Ascending aorta (tissue), 2 donors: ENCODE results near the gene CPXM1. TPM values are rescaled to one million over a fixed set of nuclear protein-coding genes. Genes with fewer than 3 reads are reported as not detected.
A peak's percentile ranks its signal among the peaks of the same experiment; 100 is the strongest.
"Not testable (repeated sequence)": the region's sequence is repeated elsewhere in the genome, so short reads cannot be mapped to it uniquely, and the experiment has no call there.

Source experiments
- DNase-seq, 2 donors: peaks; one replicate each; pipeline ENCODE4 v3.0.0-alpha.2; 2019; ENCODE audit warnings: low spot score in 2 of 2
- H3K27ac ChIP-seq, 2 donors: fragments of 200-600 bp; sonication (generic); one replicate each; pipeline ENCODE4 v1.5.1; 2016 to 2017; ENCODE audit warnings: mild to moderate bottlenecking in 1 of 2
- H3K27me3 ChIP-seq: fragments of 200-600 bp; sonication (generic); one replicate; pipeline ENCODE4 v1.5.1; 2017
- H3K36me3 ChIP-seq, 2 donors: fragments of 200-600 bp; sonication (generic); one replicate each; pipeline ENCODE4 v1.5.1; 2016
- H3K4me1 ChIP-seq, 2 donors: fragments of 200-600 bp; sonication (generic); one replicate each; pipeline ENCODE4 v1.5.1; 2016 to 2017; ENCODE audit warnings: mild to moderate bottlenecking in 1 of 2
- H3K4me3 ChIP-seq, 2 donors: fragments of 200-600 bp; sonication (generic); one replicate each; pipeline ENCODE4 v1.5.1; 2016 to 2017; ENCODE audit warnings: mild to moderate bottlenecking in 1 of 2
- H3K9me3 ChIP-seq, 2 donors: fragments of 200-600 bp; sonication (generic); one replicate each; pipeline ENCODE4 v1.5.1; 2016
- intact Hi-C: fragments of 100-400 bp; cut with DNase I; formaldehyde crosslinking; loops from one replicate; pipeline ENCODE4 v1.15.1; 2023
- total RNA-seq: library from RNA; depleted of rRNA; stranded (reverse); fragments of >200 nt; gene quantifications from one replicate; pipeline ENCODE4 v1.1.0, GENCODE V29; 2016
- TF ChIP-seq, protein P1 (sequence below), 3 experiments: fragments of 200-600 bp in 2 of 3; fragments of 450-650 bp in 1 of 3; sonication (generic) in 2 of 3; IDR thresholded peaks; one replicate each; pipeline ENCODE4 v1.5.1; 2016 to 2019; ENCODE audit warnings: antibody characterized with exemption in 3 of 3, mild to moderate bottlenecking in 1 of 3, moderate library complexity in 1 of 3

Gene CPXM1
- total RNA-seq, 1 donor from 2014 or later, result not detected

DNA sequence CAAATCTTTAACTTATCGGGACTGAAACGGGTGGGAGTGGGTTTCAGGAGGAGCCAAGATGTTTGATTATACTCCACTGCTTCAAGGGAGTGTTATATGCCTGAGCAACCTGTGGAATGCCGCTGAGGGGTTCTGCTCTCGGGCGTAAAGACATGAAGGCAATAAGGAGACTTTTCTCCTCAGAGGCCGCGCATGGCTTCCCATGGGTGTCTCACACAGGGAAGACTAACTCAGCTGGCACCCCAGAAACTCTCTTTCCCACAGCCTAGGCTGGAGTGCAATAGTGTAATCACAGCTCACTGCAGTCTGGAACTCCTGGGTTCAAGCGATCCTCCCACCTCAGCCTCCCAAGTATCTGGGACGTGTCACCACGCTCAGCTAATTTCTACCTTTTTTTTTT, 9.3 kb upstream of the CPXM1 start:
- DNase-seq, result no peak
- Histone ChIP-seq H3K4me3 (no peak overlapping the region), H3K4me1 (no peaks in the 10 kb centered on the region), H3K27me3 (peaks cover 6% of the 10 kb centered on the region), H3K36me3 (no peaks in the 10 kb centered on the region), H3K9me3 (peaks cover 0 to 13% of the 10 kb centered on the region in 2 donors), H3K27ac (no peak overlapping the region)
- intact Hi-C loops, result no loop called here
- TF ChIP-seq, protein P1, sequence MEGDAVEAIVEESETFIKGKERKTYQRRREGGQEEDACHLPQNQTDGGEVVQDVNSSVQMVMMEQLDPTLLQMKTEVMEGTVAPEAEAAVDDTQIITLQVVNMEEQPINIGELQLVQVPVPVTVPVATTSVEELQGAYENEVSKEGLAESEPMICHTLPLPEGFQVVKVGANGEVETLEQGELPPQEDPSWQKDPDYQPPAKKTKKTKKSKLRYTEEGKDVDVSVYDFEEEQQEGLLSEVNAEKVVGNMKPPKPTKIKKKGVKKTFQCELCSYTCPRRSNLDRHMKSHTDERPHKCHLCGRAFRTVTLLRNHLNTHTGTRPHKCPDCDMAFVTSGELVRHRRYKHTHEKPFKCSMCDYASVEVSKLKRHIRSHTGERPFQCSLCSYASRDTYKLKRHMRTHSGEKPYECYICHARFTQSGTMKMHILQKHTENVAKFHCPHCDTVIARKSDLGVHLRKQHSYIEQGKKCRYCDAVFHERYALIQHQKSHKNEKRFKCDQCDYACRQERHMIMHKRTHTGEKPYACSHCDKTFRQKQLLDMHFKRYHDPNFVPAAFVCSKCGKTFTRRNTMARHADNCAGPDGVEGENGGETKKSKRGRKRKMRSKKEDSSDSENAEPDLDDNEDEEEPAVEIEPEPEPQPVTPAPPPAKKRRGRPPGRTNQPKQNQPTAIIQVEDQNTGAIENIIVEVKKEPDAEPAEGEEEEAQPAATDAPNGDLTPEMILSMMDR (IDR thresholded peaks at IDR 0.05), result no peak

DNA sequence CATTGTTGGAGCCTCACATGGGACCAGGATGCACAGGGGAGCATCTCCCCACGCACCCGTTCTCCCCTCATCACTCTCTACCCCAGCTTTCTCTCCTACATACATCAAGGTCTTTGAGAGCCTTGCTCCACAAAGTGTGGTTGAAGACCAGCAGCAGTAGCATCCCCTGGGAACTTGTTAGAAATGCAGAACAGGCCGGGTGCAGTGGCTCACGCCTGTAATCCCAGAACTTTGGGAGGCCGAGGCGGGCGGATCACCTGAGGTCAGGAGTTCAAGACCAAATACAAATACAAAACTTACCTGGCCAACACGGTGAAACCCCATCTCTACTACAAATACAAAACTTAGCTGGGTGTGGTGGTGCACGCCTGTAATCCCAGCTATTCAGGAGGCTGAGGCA, 7.5 kb upstream of the CPXM1 start:
- peak in 1 of 2 donors; percentile 25 for DNase-seq
- H3K27me3 ChIP-seq, H3K4me3 ChIP-seq, H3K4me1 ChIP-seq, H3K27ac ChIP-seq, intact Hi-C loops, H3K36me3 ChIP-seq: not testable (repeated sequence)
- H3K9me3 ChIP-seq, result peaks cover 0 to 13% of the 10 kb centered on the region in 2 donors

DNA sequence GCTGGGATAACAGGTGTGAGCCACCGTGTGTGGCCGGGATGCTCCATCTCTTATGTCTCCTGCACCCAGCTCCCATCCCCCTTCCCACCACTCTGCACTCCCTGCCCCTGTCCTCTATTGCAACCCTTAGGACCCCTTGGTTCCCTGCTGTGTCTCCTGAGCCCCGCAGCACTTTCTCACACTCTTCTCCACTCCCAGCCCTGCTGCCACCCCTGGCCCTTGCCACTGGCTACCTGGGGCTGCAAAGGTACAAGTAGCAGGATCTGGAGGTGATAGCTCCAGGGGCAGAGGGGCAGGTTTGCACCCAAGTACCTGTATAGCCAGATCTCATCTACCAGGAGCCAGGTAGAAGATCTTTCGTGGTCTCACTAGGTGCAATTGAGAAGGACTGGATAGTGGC, 6.6 kb upstream of the CPXM1 start:
- Histone ChIP-seq H3K27me3 (peaks cover 6% of the 10 kb centered on the region), H3K9me3 (peaks cover 0 to 5% of the 10 kb centered on the region in 2 donors), H3K4me1 (no peaks in the 10 kb centered on the region), H3K27ac (no peak overlapping the region), H3K4me3 (no peak overlapping the region), H3K36me3 (no peaks in the 10 kb centered on the region)
- intact Hi-C loops, result no loop called here
- no peak for DNase-seq
- TF ChIP-seq, protein P1 (IDR thresholded peaks at IDR 0.05), result no peak

DNA sequence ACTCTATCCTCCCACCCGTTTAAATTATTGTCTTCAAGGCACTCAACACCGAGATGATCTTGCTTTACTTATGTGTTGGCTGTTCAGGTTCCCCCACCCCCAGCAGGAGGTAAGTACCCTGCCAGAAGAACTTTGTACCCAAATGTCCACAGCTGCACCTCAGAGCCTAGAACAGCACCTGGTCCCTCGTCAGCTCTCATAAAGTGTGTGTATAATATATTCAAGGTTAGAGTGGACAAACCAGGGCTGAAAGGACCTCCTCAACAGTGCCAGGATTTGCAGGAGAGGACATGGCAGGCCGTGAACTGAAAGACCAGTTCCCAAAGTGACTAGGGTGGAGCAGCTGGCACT, 5.9 kb upstream of the CPXM1 start:
- no peaks in the 10 kb centered on the region for H3K36me3 ChIP-seq
- DNase-seq, result no peak
- H3K27ac ChIP-seq, result no peak overlapping the region
- H3K4me1 ChIP-seq, result no peaks in the 10 kb centered on the region
- intact Hi-C loops, result no loop called here
- TF ChIP-seq, protein P1 (IDR thresholded peaks at IDR 0.05), result no peak
- no peak overlapping the region for H3K4me3 ChIP-seq
- H3K9me3 ChIP-seq, result no peaks in the 10 kb centered on the region
- peaks cover 6% of the 10 kb centered on the region for H3K27me3 ChIP-seq

DNA sequence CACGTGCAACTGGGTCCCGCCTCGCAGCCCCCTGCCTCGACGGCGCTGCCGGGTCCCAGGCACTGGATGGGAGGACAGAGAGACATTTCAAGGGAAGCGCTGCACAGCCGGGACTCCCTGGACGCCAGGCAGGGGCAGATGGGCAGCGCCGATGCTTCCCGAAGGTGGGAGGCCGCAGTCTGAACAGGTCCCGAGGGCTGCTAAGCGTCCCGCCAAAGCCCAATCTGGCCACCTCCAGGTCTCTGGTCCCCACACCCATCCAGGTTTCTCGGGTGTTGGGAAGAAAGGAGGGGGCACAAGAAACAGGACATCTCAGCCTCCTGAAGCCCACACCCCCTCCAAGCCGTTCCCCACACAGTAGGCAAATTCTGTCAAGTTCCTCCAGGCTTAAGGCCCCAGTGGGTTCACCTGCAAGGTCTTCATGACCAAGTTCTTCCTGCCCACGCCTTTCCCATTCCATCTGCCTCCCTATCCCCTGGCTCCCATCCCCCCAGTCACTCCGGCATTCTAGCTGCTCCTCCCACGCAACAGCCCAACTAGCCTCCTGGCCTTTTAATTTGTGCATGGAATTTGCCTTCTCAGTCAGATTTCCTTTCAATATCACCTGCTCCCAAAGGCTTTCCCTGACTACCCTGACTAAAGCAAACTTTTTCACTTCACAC, 5.4 kb upstream of the CPXM1 start:
- TF ChIP-seq, protein P1 (IDR thresholded peaks at IDR 0.05), result no peak
- Histone ChIP-seq H3K27ac (no peak overlapping the region), H3K4me3 (no peak overlapping the region), H3K9me3 (no peaks in the 10 kb centered on the region), H3K4me1 (no peaks in the 10 kb centered on the region), H3K36me3 (no peaks in the 10 kb centered on the region), H3K27me3 (peaks cover 10% of the 10 kb centered on the region)
- DNase-seq, result no peak
- intact Hi-C loops, result no loop called here

DNA sequence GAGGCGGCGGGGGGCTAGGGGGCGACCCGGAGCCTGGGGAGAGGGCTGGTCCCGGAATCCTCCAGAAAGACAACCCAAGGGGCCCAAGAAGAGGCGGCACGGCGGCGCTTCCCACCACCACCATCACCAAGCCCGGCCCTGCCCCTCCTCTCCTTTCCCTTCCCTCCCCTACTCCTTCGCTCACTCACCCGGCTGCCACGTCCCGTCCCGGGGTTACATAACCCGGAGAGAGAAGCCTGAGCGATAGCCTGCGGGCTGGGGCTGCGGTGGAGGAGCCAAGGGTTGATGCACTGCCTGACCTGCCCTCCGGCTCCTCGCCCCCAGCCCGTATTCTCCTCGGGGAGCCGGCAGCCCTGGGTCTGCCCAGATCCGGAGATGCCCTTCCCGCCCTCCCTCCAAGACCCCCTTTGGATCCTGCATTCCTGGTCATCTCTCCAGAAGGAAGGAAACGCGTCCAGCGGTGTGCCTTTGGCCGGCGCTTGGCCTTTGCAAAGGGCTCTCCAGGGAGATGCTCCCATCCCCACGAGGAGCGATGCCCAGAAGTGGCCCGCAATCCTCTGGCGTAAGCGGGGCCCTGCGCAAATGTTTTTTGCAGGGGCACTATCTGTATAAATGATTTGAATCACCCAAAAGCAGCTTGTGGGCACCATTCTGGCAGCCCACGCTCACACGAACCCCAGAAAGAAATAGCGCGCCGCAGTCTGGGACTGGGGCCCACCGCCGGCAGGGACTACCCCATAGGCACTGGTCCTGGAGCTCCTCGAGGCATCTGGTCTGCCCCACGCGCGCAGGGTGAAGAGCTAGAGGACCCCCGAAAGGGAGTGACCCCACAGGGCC, 4.6 kb upstream of the CPXM1 start:
- H3K9me3 ChIP-seq, result no peaks in the 10 kb centered on the region
- H3K36me3 ChIP-seq, result no peaks in the 10 kb centered on the region
- no peak overlapping the region for H3K27ac ChIP-seq
- H3K27me3 ChIP-seq, result peaks cover 10% of the 10 kb centered on the region
- DNase-seq, result peak in 1 of 2 donors; percentile 47
- intact Hi-C loops, result no loop called here
- TF ChIP-seq, protein P1 (IDR thresholded peaks at IDR 0.05), result no peak
- H3K4me3 ChIP-seq, result no peak overlapping the region
- no peaks in the 10 kb centered on the region for H3K4me1 ChIP-seq
